ENCODE data around the gene XRCC2.

XRCC2 gene

GRCh38 chr7:152663931-152664330 lies 12.0 kb downstream of the XRCC2 start:
- H3K27me3 ChIP-seq (replicated peaks; ENCODE audit: insufficient read depth, low read length), result no peaks in the 10 kb centered on the region

DNA sequence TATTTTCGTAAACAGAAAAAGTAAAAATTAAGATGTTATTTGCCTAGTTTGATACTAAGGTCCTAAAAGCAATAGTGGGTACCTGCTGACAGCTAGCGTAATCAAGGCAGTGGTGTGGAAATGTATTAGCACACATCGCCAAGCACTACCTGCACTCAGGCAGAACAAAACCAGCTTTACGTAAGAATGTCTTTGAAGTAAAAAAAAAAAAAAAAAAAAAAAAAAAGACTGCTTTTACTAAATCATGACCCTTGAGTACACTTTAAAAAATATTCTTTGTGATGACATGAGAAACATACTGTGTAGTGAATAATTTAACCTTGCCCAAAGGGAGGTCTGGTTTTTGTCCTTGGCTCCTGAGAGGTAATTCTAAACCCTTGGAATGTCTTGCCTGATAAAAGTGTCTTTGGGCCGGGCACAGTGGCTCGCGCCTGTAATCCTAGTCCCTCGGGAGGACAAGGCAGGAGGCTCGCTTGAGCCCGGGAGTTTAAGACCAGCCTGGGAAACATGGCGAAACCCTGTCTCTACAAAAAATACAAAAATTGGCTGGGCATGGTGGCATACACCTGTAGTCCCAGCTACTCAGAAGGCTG lies 12.7 kb downstream of the XRCC2 start:
- peaks cover 3% of the 10 kb centered on the region for H3F3A ChIP-seq (ENCODE audit: insufficient read depth, low read length)
- H3K9me2 ChIP-seq (replicated peaks; ENCODE audit: insufficient read depth, low read length), result no peaks in the 10 kb centered on the region
- peaks cover 9% of the 10 kb centered on the region for H3K36me3 ChIP-seq (replicated peaks; ENCODE audit: insufficient read depth, low read length)
- H3K79me2 ChIP-seq (ENCODE audit: low read length), result peaks cover 84% of the 10 kb centered on the region
- H3K9me3 ChIP-seq (replicated peaks; ENCODE audit: insufficient read depth, low read length), result no peaks in the 10 kb centered on the region
- no peak overlapping the region for H2AFZ ChIP-seq (ENCODE audit: low read length)
- no peak overlapping the region for H3K27ac ChIP-seq (ENCODE audit: low read length)
- peaks cover 13% of the 10 kb centered on the region for H3K4me1 ChIP-seq (ENCODE audit: low read length)
- TF ChIP-seq EZH2 (optimal IDR thresholded peaks at IDR 0.05; ENCODE audit: low read depth, low read length), result no peak
- TF ChIP-seq EZH2phosphoT487 (IDR thresholded peaks at IDR 0.05; ENCODE audit: low read length), result no peak
- no peak for TF ChIP-seq CTCF (IDR thresholded peaks at IDR 0.05; ENCODE audit: low read length)
- H3K27me3 ChIP-seq (replicated peaks; ENCODE audit: insufficient read depth, low read length), result no peaks in the 10 kb centered on the region
- no peak overlapping the region for H3K4me3 ChIP-seq (ENCODE audit: low read length)
- H4K20me1 ChIP-seq (ENCODE audit: insufficient read depth, low read length), result no peaks in the 10 kb centered on the region
- no peak overlapping the region for H3K9ac ChIP-seq (ENCODE audit: low read length)
- no peak overlapping the region for H3K4me2 ChIP-seq (ENCODE audit: low read depth, low read length)
- no peak for DNase-seq

More at GRCh38 chr7:152663931-152664330, 12.0 kb downstream of the XRCC2 start:
- Histone ChIP-seq H3K9me2 (replicated peaks; ENCODE audit: insufficient read depth, low read length) (no peaks in the 10 kb centered on the region), H3K4me3 (ENCODE audit: low read length) (no peak overlapping the region), H4K20me1 (ENCODE audit: insufficient read depth, low read length) (no peaks in the 10 kb centered on the region), H3K27ac (ENCODE audit: low read length) (no peak overlapping the region), H3K4me1 (ENCODE audit: low read length) (peaks cover 20% of the 10 kb centered on the region), H3K9me3 (replicated peaks; ENCODE audit: insufficient read depth, low read length) (no peaks in the 10 kb centered on the region), H2AFZ (ENCODE audit: low read length) (no peak overlapping the region), H3F3A (ENCODE audit: insufficient read depth, low read length) (peaks cover 10% of the 10 kb centered on the region), H3K79me2 (ENCODE audit: low read length) (peaks cover 82% of the 10 kb centered on the region), H3K9ac (ENCODE audit: low read length) (no peak overlapping the region), H3K36me3 (replicated peaks; ENCODE audit: insufficient read depth, low read length) (peaks cover 7% of the 10 kb centered on the region), H3K4me2 (ENCODE audit: low read depth, low read length) (no peak overlapping the region)
- TF ChIP-seq CTCF (IDR thresholded peaks at IDR 0.05; ENCODE audit: low read length), result no peak
- TF ChIP-seq EZH2phosphoT487 (IDR thresholded peaks at IDR 0.05; ENCODE audit: low read length), result no peak
- TF ChIP-seq EZH2 (optimal IDR thresholded peaks at IDR 0.05; ENCODE audit: low read depth, low read length), result no peak
- no peak for DNase-seq

DNA sequence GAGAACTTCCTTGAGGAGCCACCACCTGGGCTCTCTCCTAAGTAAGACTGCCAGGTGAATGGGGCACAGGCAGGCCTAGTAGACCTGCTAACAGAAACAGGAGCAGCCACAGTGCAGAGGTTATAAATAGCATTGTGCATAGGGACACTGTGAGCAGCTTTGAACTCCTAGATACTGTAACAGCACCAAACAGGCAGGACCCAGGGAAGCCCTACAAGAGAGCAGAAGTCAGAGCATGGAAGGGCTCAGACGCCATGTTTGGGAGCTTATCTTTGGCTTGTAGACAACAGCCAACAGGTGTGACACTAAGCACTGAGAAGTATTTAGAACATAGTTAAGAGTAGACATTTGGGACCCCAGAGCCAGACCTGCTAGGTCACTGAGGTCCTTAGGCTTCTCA lies 14.5 kb downstream of the XRCC2 start:
- no peaks in the 10 kb centered on the region for H3K9me2 ChIP-seq (replicated peaks; ENCODE audit: insufficient read depth, low read length)
- H3K9me3 ChIP-seq (replicated peaks; ENCODE audit: insufficient read depth, low read length), result no peaks in the 10 kb centered on the region
- TF ChIP-seq CTCF (IDR thresholded peaks at IDR 0.05; ENCODE audit: low read length) (no peak), EZH2phosphoT487 (IDR thresholded peaks at IDR 0.05; ENCODE audit: low read length) (no peak), EZH2 (optimal IDR thresholded peaks at IDR 0.05; ENCODE audit: low read depth, low read length) (no peak)
- H3K27me3 ChIP-seq (replicated peaks; ENCODE audit: insufficient read depth, low read length), result no peaks in the 10 kb centered on the region
- H3K4me2 ChIP-seq (ENCODE audit: low read depth, low read length), result no peak overlapping the region
- peaks cover 6% of the 10 kb centered on the region; the same call in 1 of the 2 replicates for H3K4me1 ChIP-seq (ENCODE audit: low read length)
- no peaks in the 10 kb centered on the region for H3F3A ChIP-seq (ENCODE audit: insufficient read depth, low read length)
- H3K27ac ChIP-seq (ENCODE audit: low read length), result no peak overlapping the region; the same call in 1 of the 2 replicates
- no peaks in the 10 kb centered on the region for H4K20me1 ChIP-seq (ENCODE audit: insufficient read depth, low read length)
- H3K36me3 ChIP-seq (replicated peaks; ENCODE audit: insufficient read depth, low read length), result peaks cover 9% of the 10 kb centered on the region
- DNase-seq, result no peak
- no peak overlapping the region for H2AFZ ChIP-seq (ENCODE audit: low read length)
- peaks cover 73% of the 10 kb centered on the region for H3K79me2 ChIP-seq (ENCODE audit: low read length)
- H3K4me3 ChIP-seq (ENCODE audit: low read length), result no peak overlapping the region
- no peak overlapping the region for H3K9ac ChIP-seq (ENCODE audit: low read length)

All from MM.1S (cell line).